Spleen (tissue), 11 donors: ENCODE measurements around the gene DYNC1LI1. TPM values are rescaled to one million over a fixed set of nuclear protein-coding genes. Genes with fewer than 3 reads are reported as not detected.

Source experiments
- DNase-seq: peaks from one replicate; pipeline ENCODE4 v3.0.0-alpha.2; 2020
- H3K27ac ChIP-seq, 8 donors: fragments of 200-600 bp; sonication (generic) in 7 of 8; 1 replicate in 4 of 8; 2 replicates in 4 of 8; pipeline versions ENCODE4 v1.5.0 to v1.8.0; 2016 to 2021; ENCODE audit warnings: inconsistent platforms in 4 of 8, mild to moderate bottlenecking in 4 of 8, moderate library complexity in 1 of 8
- H3K27me3 ChIP-seq, 7 donors: fragments of 200-600 bp; sonication (generic) in 6 of 7; replicated peaks in 1 of 7; 1 replicate in 4 of 7; 2 replicates in 3 of 7; pipeline versions ENCODE4 v1.5.0 to v1.8.0; 2016 to 2021; ENCODE audit warnings: inconsistent platforms in 3 of 7, mild to moderate bottlenecking in 1 of 7
- H3K36me3 ChIP-seq, 6 donors: fragments of 200-600 bp; sonication (generic) in 5 of 6; 1 replicate in 4 of 6; 2 replicates in 2 of 6; pipeline versions ENCODE4 v1.5.0 to v1.8.0; 2016 to 2021; ENCODE audit warnings: inconsistent platforms in 2 of 6
- H3K4me1 ChIP-seq, 6 donors: fragments of 200-600 bp; sonication (generic) in 5 of 6; 1 replicate in 3 of 6; 2 replicates in 3 of 6; pipeline versions ENCODE4 v1.5.0 to v1.8.0; 2016 to 2021; ENCODE audit warnings: inconsistent platforms in 3 of 6
- H3K4me3 ChIP-seq, 8 donors: fragments of 200-600 bp; sonication (generic) in 7 of 8; 1 replicate in 4 of 8; 2 replicates in 4 of 8; pipeline versions ENCODE4 v1.5.0 to v1.8.0; 2016 to 2021; ENCODE audit warnings: inconsistent platforms in 4 of 8, mild to moderate bottlenecking in 4 of 8, moderate library complexity in 2 of 8
- H3K9me3 ChIP-seq, 8 donors: fragments of 200-600 bp; sonication (generic) in 7 of 8; 1 replicate in 4 of 8; 2 replicates in 4 of 8; pipeline versions ENCODE4 v1.5.0 to v1.8.0; 2016 to 2021; ENCODE audit warnings: inconsistent platforms in 4 of 8
- CTCF ChIP-seq, 11 experiments: fragments of 200-600 bp in 7 of 11; fragments of 450-650 bp in 4 of 11; sonication (generic) in 4 of 11; IDR thresholded peaks in 8 of 11; conservative IDR thresholded peaks in 3 of 11; 1 replicate in 7 of 11; 2 replicates in 4 of 11; pipeline versions ENCODE4 v1.4.0 to v1.8.0; 2016 to 2021; ENCODE audit warnings: antibody characterized with exemption in 11 of 11, inconsistent platforms in 4 of 11, mild to moderate bottlenecking in 1 of 11
- POLR2A ChIP-seq, 3 donors: fragments of 450-650 bp; IDR thresholded peaks; one replicate each; pipeline ENCODE4 v1.5.1; 2017; ENCODE audit warnings: antibody characterized with exemption in 3 of 3, mild to moderate bottlenecking in 1 of 3
- POLR2AphosphoS5 ChIP-seq, 3 donors: sonication (generic); formaldehyde crosslinking; IDR thresholded peaks; one replicate each; pipeline ENCODE4 v1.5.1; 2017; ENCODE audit warnings: antibody characterized with exemption in 3 of 3
- WGBS, 5 donors: extraction: QIAGEN DNeasy Blood & Tissue Kit in 3 of 5; methylation state at CpG; one replicate each; pipeline versions ENCODE4 v1.1.5 to v1.1.7; 2013 to 2018; 5-methylcytosine and 5-hydroxymethylcytosine counted together
- intact Hi-C: fragments of 100-400 bp; cut with DNase I; formaldehyde crosslinking; loops from one replicate; pipeline ENCODE4 v1.15.0; 2023; ENCODE audit warnings: low total_unique reads
- polyA plus RNA-seq, 3 donors: library from polyadenylated mRNA; stranded (reverse); fragments of 200-250 nt; gene quantifications; one replicate each; pipeline ENCODE4 v1.2.1, GENCODE V29; 2013
- total RNA-seq, 7 donors: library from RNA; depleted of rRNA in 3 of 7; stranded (reverse); fragments of >200 nt in 3 of 7; fragmentation: NEBNext Ultra II Directional in 4 of 7; extraction: Animal tissue kit (Norgen Biotek cat#: 25700) in 4 of 7; gene quantifications; one replicate each; pipeline versions ENCODE4 v1.1.0 to v1.2.1, GENCODE V29; 2016 to 2021
- donor health status: healthy with polysubstance abuse.
- donor health status: DM: no; HTN: no; CAD: no; lungs with moderate emphysema.
- donor health status: DM: no; HTN: no; CAD: no.
- donor health status: Bipolar disorder and iron deficiency.
- donor health status: healthy.
- donor health status: DM: no; HTN: no; CAD: no.
- donor health status: DM: yes; HTN: yes; CAD: no.

Gene DYNC1LI1
- total and polyA plus RNA-seq, 10 donors, result 13.3 to 46.4 (median 36.1) TPM

- intact Hi-C loops, result no loop called here
- H3K9me3 ChIP-seq, result no peaks in the 10 kb centered on the region
- peak overlapping the region; percentile 97 to 99 (median 98) for H3K27ac ChIP-seq
- TF ChIP-seq CTCF (IDR thresholded peaks at IDR 0.05 in 8 of 11, conservative IDR thresholded peaks at IDR 0.05 in 3 of 11) (peak in 1 of 11 experiments; percentile 2), POLR2A (IDR thresholded peaks at IDR 0.05) (no peak), POLR2AphosphoS5 (IDR thresholded peaks at IDR 0.05) (peak in 1 of 3 donors; percentile 5)
- H3K4me1 ChIP-seq, result peaks cover 5 to 65% (median 36%) of the 10 kb centered on the region in 6 donors
- 2 to 5% (median 3%) methylated on average over 16 to 40 of the region's 40 CpGs for WGBS, 5 donors
- no peaks in the 10 kb centered on the region for H3K27me3 ChIP-seq
- peak; percentile 93 for DNase-seq
- peak overlapping the region; percentile 84 to 99 (median 96) for H3K4me3 ChIP-seq
- peaks cover 0 to 15% (median 3%) of the 10 kb centered on the region in 6 donors for H3K36me3 ChIP-seq
Observed at GRCh38 chr3:32569540-32570420, 878 bp downstream of the DYNC1LI1 start.

GRCh38 chr3:32568953-32569352, 1.7 kb downstream of the DYNC1LI1 start:
- peak overlapping the region in 1 of 8 donors; percentile 99 for H3K27ac ChIP-seq
- no peak for DNase-seq
- H3K27me3 ChIP-seq, result no peaks in the 10 kb centered on the region
- peak overlapping the region in 5 of 8 donors; percentile 84 to 99 (median 95) for H3K4me3 ChIP-seq
- H3K9me3 ChIP-seq, result no peaks in the 10 kb centered on the region
- intact Hi-C loops, result no loop called here
- peaks cover 0 to 15% (median 3%) of the 10 kb centered on the region in 6 donors for H3K36me3 ChIP-seq
- WGBS, 5 donors, result 87 to 95% (median 93%) methylated on average over 2 of the region's 2 CpGs
- peaks cover 5 to 65% (median 36%) of the 10 kb centered on the region in 6 donors for H3K4me1 ChIP-seq
- TF ChIP-seq POLR2A (IDR thresholded peaks at IDR 0.05) (no peak), CTCF (IDR thresholded peaks at IDR 0.05 in 8 of 11, conservative IDR thresholded peaks at IDR 0.05 in 3 of 11) (no peak), POLR2AphosphoS5 (IDR thresholded peaks at IDR 0.05) (no peak)

- Histone ChIP-seq H3K4me1 (peaks cover 3 to 69% (median 15%) of the 10 kb centered on the region in 6 donors), H3K9me3 (no peaks in the 10 kb centered on the region), H3K36me3 (peaks cover 0 to 35% (median 8%) of the 10 kb centered on the region in 6 donors), H3K27me3 (no peaks in the 10 kb centered on the region), H3K4me3 (no peak overlapping the region), H3K27ac (no peak overlapping the region)
- 89 to 100% (median 97%) methylated on average over 1 of the region's 1 CpG for whole genome bisulfite sequencing, 5 donors
- TF ChIP-seq CTCF (IDR thresholded peaks at IDR 0.05 in 8 of 11, conservative IDR thresholded peaks at IDR 0.05 in 3 of 11), result no peak
- no peak for TF ChIP-seq POLR2AphosphoS5 (IDR thresholded peaks at IDR 0.05)
- no peak for TF ChIP-seq POLR2A (IDR thresholded peaks at IDR 0.05)
- no peak for DNase-seq
- intact Hi-C loops, result no loop called here
Observed at GRCh38 chr3:32564195-32564594, 6.5 kb downstream of the DYNC1LI1 start.

- Histone ChIP-seq H3K36me3 (peaks cover 0 to 35% (median 8%) of the 10 kb centered on the region in 6 donors), H3K4me3 (no peak overlapping the region), H3K27ac (no peak overlapping the region), H3K4me1 (peaks cover 0 to 67% (median 4%) of the 10 kb centered on the region in 6 donors), H3K9me3 (no peaks in the 10 kb centered on the region), H3K27me3 (no peaks in the 10 kb centered on the region)
- intact Hi-C loops, result no loop called here
- no peak for DNase-seq
- WGBS, 5 donors, result 83 to 92% (median 86%) methylated on average over 7 of the region's 7 CpGs
- TF ChIP-seq CTCF (IDR thresholded peaks at IDR 0.05 in 8 of 11, conservative IDR thresholded peaks at IDR 0.05 in 3 of 11) (no peak), POLR2A (IDR thresholded peaks at IDR 0.05) (no peak), POLR2AphosphoS5 (IDR thresholded peaks at IDR 0.05) (no peak)
Observed at GRCh38 chr3:32562640-32563039, 8.0 kb downstream of the DYNC1LI1 start.
